Rectal smooth muscle tissue (tissue), 1 donor: Measurements from ENCODE around the gene FCHSD2.

Experiments
- H3K27ac ChIP-seq: one replicate; pipeline ENCODE4 v1.7.0; 2013; ENCODE audit warnings: low read depth, low read length, inconsistent platforms
- H3K27me3 ChIP-seq: one replicate; pipeline ENCODE4 v1.7.0; 2013; ENCODE audit warnings: low read length; ENCODE audit not compliant: control insufficient read depth, insufficient read depth
- H3K36me3 ChIP-seq: one replicate; pipeline ENCODE4 v1.7.0; 2013; ENCODE audit warnings: low read length; ENCODE audit not compliant: control insufficient read depth, insufficient read depth
- H3K4me1 ChIP-seq: one replicate; pipeline ENCODE4 v1.7.0; 2013; ENCODE audit warnings: low read length; ENCODE audit not compliant: control insufficient read depth, insufficient read depth
- H3K4me3 ChIP-seq: one replicate; pipeline ENCODE4 v1.7.0; 2013; ENCODE audit warnings: low read length
- H3K9ac ChIP-seq: one replicate; pipeline ENCODE4 v1.7.0; 2013; ENCODE audit warnings: low read length

The FCHSD2 gene

DNA sequence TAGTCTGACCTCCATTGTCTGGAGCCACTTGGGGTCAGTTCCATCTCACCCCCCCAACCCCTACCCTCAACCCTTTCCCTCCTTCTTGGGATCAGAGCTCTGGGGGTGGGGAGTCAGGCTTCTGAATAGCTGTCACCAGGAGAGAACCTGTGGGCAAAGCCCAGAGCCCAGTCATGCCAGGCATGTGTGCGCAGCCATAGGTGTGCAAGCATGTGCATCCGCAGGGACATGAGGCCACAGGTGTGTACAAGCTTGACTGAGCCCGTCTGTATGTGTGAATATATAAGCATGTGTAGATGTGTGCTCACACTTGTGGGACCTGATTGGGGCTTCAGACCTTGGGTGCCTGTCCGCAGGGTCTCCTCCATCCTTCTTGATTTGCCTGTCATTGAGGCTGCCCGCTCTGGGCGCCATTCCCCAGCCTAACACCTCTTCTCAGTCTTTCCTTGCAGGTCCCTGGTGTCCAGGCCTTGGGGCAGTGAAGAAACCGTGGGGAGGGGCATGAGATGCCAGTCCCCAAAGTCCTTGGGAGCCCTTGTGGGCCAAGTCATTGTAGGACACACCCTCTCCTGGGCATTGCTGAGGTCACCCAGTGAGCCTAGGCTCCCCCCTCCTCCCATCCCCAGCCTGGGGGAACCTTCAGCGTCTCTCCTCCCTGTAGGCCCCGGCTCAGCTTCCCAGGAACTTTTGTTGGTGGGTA lies 318.9 kb downstream of the FCHSD2 start:
- H3K4me3 ChIP-seq, result no peak overlapping the region
- H3K27me3 ChIP-seq, result no peaks in the 10 kb centered on the region
- H3K9ac ChIP-seq, result no peak overlapping the region
- H3K4me1 ChIP-seq, result peaks cover 6% of the 10 kb centered on the region
- H3K27ac ChIP-seq, result no peak overlapping the region
- peaks cover 2% of the 10 kb centered on the region for H3K36me3 ChIP-seq

DNA sequence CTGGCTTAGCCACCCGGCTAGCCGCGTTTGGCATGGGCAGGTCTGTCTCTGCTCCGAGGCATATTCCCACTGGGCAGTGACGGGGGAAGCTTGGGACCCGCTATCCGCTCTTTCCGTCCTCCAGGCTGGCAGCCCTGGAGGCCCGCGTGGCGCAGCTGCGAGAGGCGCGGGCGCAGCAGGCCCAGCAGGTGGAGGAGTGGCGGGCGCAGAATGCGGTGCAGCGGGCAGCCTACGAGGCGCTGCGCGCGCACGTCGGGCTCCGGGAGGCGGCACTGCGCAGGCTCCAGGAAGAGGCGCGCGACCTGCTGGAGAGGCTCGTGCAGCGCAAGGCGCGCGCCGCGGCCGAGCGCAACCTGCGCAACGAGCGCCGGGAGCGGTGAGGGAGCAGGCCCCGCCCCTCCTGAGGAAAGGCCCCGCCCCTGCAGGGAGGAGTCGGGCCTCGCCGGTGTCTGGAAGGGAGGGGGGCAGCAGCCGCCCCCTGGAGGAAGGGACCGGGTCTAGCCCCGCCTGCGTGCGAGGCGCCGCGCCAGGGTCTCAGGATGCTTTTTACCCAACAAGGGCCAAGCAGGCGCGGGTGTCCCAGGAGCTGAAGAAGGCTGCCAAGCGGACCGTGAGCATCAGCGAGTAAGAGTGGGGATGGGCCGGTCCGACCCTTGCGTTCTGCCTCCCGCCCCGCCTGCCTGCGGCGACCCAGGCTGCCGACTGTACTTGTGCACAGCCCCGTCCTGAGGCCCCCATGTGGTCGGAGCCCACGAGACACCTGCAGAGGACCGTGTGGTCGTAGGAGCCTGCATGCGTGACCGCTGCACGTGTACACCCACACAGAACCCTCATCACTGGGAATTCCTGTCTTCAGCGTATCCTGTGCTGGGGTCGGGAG lies 320.0 kb downstream of the FCHSD2 start:
- Histone ChIP-seq H3K27ac (peak overlapping the region; percentile 49), H3K36me3 (peaks cover 2% of the 10 kb centered on the region), H3K27me3 (no peaks in the 10 kb centered on the region), H3K4me1 (peaks cover 6% of the 10 kb centered on the region), H3K9ac (peak overlapping the region; percentile 59), H3K4me3 (peak overlapping the region; percentile 88)

DNA sequence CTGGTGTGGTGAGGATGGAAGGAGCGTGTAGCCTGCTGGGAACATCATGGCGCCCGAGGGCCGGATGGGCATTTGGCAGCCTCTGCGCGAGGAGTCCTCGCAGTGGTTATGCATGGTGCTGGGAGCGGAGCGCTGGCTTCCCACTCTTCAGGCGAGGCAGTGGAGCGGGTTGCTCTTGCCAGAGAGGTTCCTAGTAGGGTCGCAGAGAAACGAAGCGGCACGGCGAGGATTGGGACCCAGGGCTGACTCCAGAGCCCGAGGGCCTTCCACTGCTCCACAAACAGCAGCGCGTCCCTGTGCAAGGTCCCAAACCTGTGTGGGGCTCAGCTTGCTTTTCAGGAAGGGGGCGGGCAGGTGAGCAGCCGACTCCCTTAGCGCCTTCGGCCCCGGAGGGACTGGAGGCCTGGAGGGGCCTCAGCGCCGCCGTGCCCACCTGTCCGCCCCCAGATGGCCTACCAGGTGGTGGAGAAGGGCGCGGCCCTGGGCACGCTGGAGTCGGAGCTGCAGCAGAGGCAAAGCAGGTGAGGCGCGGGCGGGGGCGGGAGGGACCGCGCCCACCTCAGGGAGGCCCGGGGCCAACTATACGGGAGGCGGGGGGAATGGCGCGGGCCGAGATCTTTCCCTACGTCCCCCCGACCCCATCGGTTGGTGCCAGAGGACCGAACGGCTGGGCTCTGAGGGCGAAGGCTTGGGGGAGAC lies 320.7 kb downstream of the FCHSD2 start:
- Histone ChIP-seq H3K4me1 (peaks cover 6% of the 10 kb centered on the region), H3K4me3 (peak overlapping the region; percentile 88), H3K27ac (peak overlapping the region; percentile 49), H3K27me3 (no peaks in the 10 kb centered on the region), H3K36me3 (peaks cover 2% of the 10 kb centered on the region), H3K9ac (peak overlapping the region; percentile 59)

DNA sequence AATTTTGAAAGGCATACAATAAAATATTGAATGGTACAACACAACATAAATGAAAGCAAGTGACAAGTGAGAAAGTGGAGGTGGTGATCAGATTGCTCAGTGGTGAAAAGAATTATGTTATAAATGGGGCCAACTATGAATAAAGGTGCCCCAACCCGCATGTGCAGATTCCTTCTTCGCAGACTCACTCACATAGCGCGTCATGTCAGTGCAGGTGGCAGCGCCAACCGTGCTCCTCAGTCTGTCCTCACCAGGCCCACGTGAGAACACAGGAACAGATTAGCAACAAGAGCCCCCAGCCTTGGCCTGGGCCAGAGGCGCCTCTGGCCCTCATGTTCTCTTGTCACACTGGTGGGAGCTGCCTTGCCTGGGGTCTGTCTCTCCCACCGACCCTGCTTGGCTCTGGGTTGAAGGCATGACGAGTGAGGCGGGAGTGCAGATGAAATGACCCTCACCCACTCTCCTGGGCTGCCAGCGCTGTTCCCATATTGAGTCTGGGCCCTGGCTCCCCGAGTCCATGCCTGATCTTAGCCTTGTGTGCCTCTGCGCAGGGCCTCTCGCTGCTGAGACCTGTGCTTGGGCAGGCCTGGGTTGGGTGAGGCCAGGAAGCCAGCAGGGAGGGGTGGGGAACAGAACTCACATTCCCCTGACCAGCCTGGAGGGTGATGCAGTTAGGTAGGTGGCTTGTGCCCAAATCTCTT lies 321.5 kb downstream of the FCHSD2 start:
- H3K4me3 ChIP-seq, result no peak overlapping the region
- no peak overlapping the region for H3K27ac ChIP-seq
- no peak overlapping the region for H3K9ac ChIP-seq
- H3K27me3 ChIP-seq, result no peaks in the 10 kb centered on the region
- no peaks in the 10 kb centered on the region for H3K36me3 ChIP-seq
- peaks cover 6% of the 10 kb centered on the region for H3K4me1 ChIP-seq

DNA sequence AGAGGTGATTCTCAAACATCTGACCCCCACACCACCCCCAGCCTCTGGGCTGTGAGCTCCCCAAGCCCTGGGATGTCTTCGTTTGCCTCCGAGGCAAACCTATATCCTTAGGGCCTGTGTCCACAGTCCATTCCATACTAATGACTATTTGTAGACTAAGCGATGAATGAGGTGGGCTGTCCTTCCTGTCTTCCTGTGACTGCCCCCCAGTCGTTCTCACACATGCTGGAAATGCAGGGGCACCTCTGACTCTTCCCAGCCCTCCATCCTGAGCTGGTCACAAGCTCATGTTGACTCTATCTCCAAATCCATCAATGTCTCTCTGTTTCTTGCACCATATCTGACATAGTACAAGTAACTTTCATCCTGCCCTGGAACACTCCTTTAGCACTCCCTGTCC lies 323.1 kb downstream of the FCHSD2 start:
- Histone ChIP-seq H3K27ac (no peak overlapping the region), H3K4me1 (peaks cover 9% of the 10 kb centered on the region), H3K27me3 (no peaks in the 10 kb centered on the region), H3K9ac (no peak overlapping the region), H3K4me3 (no peak overlapping the region), H3K36me3 (no peaks in the 10 kb centered on the region)

DNA sequence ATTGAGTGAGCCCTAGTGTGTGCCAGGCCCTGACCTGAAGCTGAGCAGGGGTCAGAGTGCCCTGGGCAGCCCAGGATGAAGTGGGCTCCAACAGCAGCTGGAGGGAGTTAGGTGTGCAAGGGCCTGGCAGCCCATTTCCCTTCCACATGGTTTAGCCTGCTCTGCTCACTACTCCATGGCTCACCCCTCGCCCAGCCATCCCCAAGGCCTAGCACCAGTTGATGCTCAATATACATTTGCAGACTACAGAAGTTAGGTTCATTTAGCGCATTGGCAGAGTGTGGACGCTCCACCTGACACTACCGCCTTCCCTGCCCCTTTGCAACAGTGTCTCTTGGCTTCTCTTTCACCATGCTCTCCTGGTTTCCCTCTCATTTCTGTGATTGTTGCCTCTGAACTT lies 324.2 kb downstream of the FCHSD2 start:
- Histone ChIP-seq H3K36me3 (no peaks in the 10 kb centered on the region), H3K4me1 (peaks cover 13% of the 10 kb centered on the region), H3K27ac (no peak overlapping the region), H3K27me3 (no peaks in the 10 kb centered on the region), H3K4me3 (no peak overlapping the region), H3K9ac (no peak overlapping the region)

DNA sequence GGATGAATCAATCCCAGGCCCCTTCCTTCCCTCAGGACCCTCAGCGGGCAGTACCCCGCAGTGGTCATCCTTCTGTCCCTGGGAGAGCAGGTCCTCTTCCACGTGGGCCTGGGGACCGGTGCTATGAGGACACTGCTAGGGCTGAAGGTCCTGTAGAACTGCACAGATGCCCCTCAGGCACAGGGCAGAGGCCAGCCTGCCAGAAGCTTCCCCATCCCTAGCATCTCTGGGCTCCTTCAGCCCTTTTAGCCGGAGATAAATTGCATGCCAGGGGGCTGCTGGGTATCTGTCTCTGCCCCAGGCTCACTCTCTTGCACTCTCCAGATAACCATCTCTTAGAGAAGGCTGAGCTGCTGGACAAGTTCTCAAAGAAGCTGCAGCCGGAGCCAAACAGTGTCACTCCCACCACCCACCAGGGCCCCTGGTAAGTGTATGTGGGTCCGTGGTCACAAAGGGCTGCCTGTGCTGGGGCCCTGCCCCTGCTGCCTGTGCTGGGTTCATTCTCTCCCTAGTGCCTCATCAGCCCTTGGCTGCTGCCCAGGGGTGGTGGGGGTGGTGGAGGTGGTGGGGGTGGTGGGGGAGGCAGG lies 325.6 kb downstream of the FCHSD2 start:
- Histone ChIP-seq H3K4me1 (peaks cover 19% of the 10 kb centered on the region), H3K27ac (no peak overlapping the region), H3K4me3 (no peak overlapping the region), H3K27me3 (no peaks in the 10 kb centered on the region), H3K36me3 (no peaks in the 10 kb centered on the region), H3K9ac (no peak overlapping the region)

DNA sequence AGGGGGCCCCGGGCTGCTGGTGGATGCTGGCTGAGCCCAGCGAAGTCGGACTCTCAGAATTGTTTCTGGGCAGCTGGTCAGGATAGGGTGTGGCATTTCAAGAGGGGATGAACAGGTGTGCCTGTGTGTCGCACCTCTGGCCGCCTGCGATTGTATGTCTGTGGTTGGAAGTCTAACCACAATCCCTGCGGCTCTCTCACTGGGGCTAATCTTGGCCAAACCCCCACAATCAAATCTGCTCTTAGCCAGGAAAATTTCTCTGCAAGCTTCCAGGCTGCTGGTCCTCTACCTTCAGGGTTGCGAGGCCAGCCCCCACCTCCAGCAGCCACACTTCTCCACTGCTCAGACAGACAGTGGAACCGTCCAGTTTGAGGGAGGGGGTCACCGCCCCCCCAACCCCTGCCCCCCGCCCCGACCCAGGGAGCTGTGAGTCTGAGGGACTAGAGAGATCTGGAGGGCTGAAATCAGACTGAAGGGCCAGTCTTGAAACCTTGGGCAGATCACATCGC lies 327.0 kb downstream of the FCHSD2 start:
- Histone ChIP-seq H3K9ac (no peak overlapping the region), H3K4me3 (peak overlapping the region; percentile 74), H3K27me3 (no peaks in the 10 kb centered on the region), H3K4me1 (peaks cover 13% of the 10 kb centered on the region), H3K36me3 (no peaks in the 10 kb centered on the region), H3K27ac (no peak overlapping the region)

DNA sequence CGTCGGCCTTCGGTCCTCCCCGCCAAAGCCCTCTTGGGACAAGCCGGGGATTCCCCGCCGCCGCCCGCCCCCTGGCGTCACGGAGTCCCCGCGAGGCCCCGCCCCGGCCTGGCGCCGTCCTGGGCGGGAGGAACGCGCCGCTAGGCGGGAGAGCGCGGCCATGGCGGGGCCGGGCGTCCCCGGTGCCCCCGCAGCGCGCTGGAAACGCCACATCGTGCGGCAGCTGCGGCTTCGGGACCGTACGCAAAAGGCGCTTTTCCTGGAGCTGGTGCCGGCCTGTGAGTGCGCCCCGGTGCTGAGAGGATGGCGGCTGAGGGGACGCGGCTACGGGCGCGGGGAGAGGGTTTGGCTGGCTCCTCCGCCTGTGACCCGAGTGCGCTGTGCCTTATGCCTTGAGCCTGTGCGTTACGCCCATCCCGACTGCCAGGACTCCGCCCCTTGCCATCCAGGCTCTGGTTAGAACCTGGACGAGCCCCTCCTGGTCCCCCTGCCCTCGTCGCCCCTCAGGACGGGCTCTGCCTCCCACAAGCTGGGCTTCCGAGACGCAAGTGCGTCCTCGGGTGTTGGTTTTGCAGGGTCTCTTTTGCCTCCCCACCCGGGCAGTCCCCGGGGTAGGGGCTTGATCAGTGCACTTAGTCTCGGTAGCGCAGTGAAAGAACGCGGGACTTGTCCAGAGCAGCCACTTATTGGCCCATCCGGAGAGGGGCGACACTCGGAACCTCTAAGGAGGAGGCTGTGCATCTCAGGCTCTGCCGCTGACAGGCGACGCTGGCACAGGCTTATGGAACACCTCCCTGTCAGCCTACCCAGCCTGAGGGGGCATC lies 327.6 kb downstream of the FCHSD2 start, which contains the start of gene ATG16L2:
ATG16L2 (plus strand) TSS at position 126 of the 824 bp plus-strand sequence; CDS start at position 161, 35 bp downstream.
- H3K9ac ChIP-seq, result peak within 1 kb of the TSS; percentile 91
- H3K27me3 ChIP-seq, result no peaks in the 10 kb centered on the region
- H3K27ac ChIP-seq, result peak within 1 kb of the TSS; percentile 96
- peaks cover 13% of the 10 kb centered on the region for H3K4me1 ChIP-seq
- H3K4me3 ChIP-seq, result peak within 1 kb of the TSS; percentile 87
- H3K36me3 ChIP-seq, result no peaks in the 10 kb centered on the region

DNA sequence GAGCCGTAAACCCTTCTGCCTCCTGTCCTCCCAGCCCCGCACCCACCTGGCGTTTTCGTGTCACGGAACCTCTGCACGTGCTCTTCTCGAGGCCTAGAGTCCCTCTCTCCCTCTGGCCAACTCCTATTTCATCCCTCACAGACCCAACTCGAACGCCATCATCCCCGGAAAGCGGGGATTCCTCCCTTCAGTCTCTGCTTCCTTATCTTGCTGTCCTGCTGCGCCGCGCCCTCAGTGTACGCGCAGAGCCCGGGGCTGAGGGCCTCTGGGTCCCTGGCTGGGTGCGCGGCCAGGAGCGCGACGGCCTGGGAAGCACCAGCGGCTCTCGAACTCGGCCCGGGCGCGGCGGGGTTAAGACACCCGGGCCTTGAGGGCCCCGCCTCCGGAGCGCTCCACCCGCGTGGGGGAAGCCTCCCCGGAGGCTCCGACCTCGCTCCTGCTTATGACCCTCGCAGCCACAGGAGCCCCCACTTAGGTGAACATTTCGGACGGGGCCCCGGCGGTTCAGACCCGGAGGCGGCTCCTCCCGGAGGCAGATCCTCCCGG lies 328.3 kb downstream of the FCHSD2 start:
- Histone ChIP-seq H3K4me1 (peaks cover 13% of the 10 kb centered on the region), H3K9ac (peak overlapping the region; percentile 91), H3K36me3 (no peaks in the 10 kb centered on the region), H3K27ac (peak overlapping the region; percentile 96), H3K4me3 (peak overlapping the region; percentile 87), H3K27me3 (no peaks in the 10 kb centered on the region)
